ENCODE results near the gene MYOF.
"Not testable (repeated sequence)": the region's sequence is repeated elsewhere in the genome, so short reads cannot be mapped to it uniquely, and the experiment has no call there.

Gene MYOF

DNA sequence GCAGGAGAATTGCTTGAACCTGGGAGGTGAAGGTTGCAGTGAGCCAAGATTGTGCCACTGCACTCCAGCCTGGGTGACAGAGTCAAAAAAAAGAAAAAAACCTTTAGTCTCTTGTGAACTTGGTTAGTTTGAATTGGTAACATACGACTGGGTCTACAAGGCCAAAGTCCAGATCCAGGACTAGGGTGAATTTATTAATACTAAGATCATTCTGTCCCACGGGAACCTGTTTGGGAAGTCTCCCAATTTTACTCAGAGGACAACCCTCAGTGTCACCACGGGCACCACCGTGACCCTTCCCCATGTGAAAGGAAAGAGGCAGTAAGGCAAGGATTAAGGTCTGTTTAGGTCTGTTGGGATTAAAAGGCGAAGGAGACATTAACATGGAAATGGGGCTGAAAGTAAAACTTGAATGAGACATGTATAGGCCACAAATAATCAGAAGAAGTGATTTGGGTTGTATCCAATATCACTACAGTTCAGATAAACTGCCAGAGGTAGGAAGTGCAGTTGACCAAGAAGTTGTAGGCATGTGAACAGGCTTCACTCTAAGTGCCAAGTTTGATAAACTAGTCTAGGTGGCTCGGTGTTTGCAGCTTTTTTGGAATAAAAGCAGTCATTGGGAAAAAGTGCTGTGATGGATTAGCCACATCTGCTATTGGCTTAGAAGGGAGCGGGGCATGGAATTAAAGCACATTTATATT is 30.7 kb downstream of the MYOF start:
- DNase-seq, result no peak

DNA sequence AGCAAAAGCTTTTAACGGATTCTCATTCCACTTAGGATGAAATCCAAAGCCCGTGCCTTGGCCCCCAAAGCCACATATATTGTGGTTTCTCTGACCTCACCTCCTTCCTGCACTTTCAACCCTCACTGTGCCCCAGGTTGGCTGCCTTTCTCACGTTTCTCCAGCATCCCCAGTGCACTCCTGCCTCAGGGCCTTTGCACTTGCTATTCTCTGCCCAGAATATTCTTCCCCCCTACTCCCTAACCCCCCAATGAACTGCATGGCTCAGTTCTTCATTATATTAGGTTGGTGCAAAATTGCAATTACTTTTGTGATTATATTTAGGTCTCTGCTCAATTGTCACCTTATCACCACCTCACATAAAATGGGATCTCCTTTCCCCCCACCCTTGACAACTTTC is 34.2 kb downstream of the MYOF start:
- no peak for DNase-seq

DNA sequence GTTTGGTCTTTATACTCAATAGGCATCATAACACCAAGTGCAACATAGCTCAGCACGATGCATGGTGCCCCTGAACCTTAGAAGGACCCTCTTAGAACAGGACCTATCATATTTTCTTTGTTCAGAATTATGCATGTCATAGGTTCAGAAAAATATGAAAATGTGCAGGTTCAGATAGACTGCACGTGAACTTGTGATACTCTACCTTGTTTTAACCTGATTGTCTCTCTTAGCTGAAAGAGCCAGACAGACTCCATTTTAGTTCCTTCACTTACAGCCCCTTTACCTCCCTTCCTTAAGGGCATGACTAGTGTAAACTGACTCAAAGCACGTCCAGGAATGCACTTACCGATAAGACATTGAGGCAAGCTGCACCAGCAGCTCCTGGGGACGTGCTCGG is 35.1 kb downstream of the MYOF start:
- DNase-seq, result no peak

DNA sequence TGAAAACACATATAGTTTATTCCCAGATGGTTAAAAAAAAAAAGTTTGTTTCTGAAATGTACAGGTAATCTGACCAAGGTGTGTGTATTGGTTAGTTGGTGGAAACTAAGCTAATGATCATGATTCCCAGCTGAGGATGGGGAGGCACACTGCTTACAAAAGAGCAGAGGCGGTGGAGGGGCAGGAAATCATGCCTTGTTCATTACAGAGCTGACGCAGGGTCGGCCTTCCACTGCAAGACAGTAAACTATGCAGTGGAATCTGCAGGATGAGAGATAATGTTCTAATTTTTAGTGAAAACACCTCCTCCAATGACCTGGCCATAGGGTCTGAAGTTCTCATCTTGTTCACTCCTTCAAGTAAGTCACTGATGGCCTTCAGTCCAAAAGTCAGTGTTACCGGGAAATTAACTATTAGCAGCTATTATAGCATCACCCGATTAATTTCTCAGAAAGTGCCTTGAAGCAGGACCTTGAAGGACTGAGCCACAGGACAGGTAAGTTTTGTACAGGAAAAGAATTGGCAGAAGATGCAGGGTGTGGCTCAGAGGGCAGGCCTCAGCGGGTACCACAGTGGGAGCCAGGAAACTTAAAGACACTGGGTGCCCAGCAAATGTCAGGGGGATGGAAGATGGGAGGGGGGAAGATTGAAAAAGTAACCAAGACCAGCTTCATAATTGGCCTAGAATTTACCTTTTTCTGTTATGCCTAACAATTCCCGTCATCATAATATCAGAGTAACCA is 36.0 kb downstream of the MYOF start:
- no peak for DNase-seq

DNA sequence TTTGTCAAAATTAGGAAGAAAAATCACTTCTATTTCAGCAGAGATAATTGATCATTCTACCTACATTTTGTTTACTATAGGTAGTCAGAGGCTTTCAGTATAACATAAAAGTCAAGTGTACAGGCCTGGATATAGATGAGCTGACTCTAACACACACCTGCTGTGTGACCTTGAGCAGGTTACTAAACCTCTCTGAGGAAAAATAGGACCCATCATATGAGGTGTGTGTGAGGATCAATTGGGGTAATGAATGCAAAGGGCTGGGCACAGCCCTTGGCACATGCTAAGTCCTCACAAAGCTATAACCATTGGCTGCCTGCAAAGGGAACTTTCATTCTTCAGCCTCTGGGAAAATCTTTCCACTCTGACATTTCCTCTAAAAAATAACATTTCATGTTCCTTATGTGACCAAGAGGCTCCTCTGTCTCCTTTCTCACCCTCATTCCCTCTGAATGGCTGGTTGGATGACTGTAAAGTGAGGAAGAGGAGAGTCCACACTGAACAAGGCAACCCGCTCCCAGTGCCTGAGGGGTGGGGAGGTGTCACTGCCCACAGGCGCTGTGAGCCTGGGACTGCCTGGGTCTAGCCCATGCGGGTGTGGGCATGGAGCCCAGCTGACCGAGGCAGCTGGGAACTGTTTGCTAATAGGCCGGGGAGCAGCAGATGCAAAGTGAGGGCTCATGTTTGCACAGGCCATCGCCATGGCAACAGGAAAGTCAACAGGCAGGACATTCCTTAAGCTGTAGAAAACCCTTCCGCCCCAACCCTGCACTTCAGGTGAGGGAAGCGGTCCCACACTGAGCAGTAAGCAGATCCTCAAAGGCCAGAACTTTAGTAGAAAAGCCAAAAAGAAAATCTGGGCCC is 36.8 kb downstream of the MYOF start:
- peak; percentile 73 for DNase-seq

DNA sequence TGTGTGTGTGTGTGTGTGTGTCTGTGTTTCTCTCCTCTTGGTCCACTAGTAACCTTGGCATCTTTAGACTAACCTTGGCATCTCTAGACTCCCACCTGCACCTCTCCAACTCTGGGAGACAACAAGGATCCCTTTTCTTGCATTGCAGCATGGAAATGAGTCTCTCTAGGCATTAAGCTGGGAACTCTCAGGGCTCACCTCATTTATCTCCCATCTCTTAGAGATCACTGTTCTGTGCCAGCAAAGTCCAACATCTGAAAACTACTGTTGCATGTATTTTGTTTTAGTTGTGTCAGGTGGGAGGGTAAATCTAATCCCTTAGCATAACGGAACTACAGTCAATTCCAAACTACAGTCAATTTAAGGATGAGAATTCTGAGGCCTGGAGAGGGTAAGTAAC is 38.7 kb downstream of the MYOF start:
- no peak for DNase-seq

DNA sequence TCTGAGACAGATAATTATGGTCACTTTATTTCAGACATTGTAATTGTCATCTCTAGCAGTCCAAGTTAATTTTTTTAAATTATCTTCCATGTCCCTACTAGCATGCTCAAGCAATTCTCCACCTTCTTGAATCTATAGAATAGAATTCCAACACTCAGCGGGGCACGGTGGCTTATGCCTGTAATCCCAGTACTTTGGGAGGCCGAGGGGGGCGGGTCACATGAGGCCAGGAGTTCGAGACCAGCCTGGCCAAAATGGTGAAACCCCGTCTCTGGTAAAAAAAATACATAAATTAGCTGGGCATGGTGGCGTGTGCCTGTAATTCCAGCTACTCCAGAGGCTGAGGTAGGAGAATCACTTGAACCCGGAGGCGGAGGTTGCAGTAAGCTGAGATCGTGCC is 39.4 kb downstream of the MYOF start:
- DNase-seq, result not testable (repeated sequence)

DNA sequence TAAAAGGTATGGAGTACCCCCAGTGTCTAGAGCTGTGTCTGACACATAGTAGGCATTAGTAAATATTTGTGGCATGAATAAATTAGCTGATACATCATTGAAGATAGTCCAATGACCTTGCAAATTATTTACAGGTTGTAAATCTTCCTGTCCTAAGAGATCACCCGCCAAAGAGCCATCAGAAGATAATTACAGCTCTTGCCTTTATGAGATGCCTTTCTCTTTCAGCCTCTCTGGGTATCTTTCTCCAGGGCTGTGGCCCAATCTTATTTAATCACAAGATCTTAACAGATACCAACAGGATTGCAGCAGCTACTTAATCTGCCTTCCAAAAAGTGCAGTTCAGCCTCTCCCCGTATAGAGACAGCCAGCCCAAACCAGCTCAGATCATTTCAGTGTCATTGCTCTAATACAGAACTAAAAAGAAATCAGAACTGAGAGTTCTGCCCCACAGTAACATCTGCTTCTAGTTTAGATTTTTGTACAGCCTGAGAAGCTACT is 41.5 kb downstream of the MYOF start:
- DNase-seq, result peak; percentile 3

DNA sequence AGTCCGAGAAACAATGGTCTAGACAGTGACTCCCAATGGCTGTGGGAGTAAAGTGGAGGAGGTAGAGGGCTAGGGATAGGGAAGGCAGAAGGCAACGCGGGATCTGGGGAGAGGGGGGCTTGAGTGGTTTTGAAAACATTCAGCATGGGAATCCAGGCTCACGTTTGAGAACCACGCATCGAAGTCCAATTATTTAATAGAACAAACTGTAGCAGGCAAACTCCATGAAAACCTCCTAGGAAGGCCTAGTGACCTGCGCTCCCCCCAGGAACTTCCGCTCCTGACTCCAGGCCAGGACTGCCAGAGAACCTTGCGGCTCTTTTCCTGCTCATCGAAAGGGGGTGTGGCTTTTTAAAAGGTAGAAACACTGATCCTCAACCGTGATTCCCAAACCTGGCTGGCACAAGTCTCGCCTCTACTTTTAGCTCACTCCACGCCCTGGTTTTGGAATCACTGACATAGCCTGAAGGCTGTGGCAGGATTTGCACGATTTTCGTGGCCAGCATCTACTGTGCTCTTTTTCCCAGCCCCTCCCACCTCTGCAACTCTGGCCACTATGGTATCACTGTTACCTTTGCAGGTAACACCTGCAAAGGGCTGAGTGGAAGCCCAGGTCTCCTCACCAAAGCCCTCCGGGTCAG is 43.4 kb downstream of the MYOF start:
- peak; percentile 44 for DNase-seq

DNA sequence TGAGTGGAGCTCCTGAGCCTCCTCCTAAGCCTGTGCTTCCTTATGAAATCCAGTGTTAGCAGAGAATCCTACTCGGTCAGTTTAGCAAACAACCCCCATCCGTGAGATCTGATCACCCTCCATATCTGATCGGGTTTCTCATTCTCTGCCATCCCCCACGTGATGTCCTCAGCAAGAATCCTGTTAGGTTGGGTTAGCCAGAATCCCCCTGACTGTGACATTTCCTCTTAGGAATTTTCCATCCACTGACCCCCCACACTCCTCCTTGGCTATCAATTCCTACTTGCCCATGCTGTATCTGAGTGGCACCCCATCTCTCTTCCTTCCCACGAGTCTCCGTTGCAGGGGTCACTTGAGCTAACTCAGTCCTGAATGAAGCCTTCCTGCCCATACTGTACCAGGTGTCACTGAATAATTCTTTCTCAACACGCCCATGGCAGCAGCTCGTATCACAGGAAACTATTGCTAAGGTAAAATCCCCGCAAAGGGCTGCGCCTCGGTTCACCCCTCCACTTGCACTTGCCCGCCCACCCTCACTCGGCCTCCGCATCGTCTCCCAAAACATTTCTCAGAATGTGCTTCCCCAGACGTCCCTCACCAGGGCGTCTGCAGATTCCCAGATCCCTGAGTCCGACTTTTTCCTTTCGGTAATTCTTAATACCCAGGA is 44.1 kb downstream of the MYOF start:
- no peak for DNase-seq

DNA sequence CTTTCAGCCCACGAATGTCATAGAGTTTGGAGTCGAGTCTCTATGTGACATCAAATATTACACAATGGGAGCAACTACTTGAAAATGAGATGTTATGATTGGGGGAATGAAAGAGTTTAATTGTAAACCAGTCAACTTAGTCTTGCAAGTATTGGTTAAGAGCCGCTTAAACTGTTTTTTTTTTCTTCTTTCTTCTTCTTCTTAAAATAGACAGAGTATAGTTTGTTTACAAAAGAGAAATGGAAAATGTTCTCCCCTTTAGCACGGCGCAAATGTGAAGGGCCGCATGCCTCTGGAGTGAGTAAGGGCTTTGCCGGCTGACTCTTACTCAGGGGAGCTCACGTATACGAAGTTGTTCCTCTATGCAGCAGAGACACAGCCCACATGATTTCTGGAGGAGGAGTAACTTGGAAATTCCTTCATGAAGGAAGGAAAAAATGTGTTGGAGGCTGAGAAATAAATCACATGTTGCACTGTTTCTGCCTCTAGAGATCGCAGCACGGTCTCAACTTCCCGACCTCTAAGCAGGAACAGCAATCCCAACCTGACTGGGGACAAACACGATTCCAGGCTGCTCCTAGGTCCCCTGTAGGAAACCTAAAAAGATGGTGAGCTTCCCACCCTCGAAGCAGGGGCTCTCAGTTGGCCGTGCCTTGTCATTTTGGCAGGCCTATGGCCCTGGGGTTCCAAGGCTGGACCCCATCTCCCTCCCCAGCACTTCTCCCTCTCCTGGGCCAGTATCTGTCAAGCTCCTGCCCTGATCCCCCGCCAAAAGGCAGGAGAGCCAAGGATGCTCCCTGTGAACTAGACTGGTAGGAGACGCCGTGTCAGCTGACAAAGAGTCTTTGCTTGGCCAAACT is 44.8 kb downstream of the MYOF start:
- no peak for DNase-seq

DNA sequence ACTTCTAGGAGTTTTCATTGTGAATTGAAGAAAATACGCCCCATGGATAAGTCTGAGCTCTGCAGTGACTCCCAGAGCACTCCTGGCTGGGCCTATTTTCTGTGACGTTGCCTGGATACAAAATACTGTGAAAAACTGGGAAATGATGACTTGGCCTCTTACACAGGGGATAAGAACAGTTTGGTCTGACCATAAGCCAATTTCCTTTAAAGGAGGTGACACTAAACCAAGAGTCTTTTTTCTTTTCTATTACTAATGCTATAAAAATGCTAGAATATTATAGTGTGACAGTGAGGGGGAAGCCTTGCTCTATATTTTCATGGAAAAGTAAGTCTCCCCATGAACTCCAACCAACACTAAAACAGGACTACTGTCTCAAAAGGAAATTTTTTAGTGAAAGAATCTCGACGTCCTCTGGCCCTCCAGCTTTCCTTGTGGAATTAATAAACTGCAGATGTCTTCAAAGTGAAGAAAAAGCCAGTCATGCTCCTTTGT is 45.5 kb downstream of the MYOF start:
- DNase-seq, result no peak

DNA sequence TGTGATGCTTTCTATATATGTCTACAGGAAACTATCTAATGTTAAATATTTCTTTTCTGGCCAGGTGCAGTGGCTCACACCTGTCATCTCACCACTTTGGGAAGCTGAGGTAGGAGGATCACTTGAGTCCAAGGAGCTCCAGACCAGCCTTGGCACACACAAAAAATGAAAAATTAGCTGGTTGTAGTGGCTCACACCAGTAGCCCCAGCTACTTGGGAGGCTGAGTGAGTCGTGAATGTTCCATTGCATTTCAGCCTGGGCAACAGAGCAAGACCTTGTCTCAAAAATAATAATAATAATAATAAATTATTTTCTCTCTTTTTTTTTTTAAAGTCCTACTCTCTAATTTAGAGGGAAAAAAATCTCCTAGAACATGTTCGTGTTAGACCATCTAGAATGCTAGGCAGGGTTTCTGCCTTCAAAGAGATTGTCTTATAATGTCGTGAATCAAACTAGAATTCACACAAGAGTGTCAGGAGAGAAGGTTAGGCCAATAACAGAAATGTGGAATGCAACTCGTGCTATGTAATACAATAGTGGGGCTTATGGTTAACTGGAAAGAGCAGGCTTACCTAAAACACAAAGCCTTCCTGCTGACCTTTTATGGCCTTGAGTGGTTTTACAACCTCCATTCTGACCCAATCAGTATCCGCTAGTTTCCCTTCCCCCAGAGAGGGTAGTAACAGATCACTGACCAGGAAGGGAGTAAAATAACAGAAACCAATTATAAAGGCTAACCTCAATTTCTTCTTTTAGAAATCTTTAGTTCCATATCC is 46.3 kb downstream of the MYOF start:
- DNase-seq, result no peak

DNA sequence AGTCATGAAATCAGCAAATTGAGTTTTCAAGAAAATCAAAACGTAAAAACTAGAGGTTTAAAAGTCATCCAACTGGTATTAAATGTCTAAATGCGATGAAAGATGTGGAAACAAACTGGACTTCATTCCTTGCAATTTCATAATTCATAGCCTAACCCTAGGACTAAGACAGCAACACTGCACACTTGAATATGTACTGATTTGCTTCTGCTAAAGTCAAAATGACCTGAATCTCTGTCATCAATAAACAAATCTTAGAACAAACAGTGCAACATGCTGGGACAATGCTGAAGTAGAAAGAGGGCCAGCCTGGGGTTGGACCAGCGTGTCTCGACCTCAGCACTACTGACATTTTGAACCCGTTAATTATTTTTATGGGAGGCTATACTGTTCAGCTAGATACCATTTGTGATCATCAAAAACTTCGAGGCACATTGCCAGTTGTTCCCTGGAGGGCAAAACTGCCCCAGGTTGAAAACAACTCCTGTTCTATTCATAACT is 47.1 kb downstream of the MYOF start:
- no peak for DNase-seq

DNA sequence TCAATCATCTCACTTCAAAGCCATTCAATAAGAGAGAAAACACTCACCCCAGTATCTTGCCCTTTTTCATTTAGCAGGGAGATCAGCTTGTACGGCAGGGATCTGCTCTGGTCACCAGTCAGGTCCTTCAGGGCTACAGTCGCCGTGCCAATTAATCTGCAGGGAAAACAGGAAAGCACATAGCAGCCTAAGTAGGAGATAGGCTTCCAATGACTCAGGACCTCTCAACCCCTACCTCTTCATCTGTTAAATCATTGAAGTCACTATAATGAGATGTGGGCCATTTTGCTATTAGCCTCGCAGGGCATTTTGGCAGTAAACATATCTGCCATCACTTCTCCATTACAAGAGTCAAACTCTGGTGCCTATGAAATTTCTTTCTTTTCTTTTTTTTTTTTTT is 50.8 kb downstream of the MYOF start:
- DNase-seq, result no peak

DNA sequence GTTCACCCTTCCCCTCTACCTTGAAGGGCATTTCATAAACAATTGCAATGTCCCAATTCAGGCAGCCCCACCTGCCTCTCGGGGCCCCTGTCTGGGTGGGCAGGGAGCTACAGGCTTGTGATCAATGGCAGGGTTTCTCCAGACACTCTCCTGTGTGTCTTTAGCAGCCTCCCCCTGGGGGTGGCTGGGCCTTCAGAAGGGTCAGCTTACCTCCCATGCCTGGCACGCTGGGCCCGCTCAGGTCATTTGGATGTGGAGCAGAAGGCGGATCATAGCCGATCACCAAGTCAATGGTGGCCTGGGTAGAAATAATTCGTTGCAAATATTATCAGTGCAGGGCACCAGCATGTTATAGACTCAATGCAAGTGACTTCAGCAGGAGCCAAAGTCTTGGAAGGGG is 56.3 kb downstream of the MYOF start:
- DNase-seq, result no peak

DNA sequence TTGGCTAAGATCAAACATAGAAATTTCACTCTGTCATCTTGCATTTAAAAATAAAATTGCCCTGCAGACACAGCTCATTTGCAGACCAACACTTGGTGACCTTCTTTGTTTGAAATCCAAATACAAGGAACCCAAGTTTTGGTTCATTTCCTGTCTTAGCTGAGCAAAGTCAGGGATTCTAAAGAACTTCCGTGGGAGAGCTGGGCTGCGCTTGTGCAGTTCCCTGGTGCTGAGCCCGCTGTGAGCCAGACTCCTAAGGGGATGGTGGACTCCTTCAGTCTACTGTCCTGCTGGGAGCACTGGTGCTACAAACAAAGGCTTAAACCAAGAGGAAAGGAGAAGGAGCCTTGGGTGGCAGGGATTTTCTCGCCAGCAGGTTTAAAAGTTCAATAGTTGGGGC is 60.0 kb downstream of the MYOF start:
- no peak for DNase-seq

DNA sequence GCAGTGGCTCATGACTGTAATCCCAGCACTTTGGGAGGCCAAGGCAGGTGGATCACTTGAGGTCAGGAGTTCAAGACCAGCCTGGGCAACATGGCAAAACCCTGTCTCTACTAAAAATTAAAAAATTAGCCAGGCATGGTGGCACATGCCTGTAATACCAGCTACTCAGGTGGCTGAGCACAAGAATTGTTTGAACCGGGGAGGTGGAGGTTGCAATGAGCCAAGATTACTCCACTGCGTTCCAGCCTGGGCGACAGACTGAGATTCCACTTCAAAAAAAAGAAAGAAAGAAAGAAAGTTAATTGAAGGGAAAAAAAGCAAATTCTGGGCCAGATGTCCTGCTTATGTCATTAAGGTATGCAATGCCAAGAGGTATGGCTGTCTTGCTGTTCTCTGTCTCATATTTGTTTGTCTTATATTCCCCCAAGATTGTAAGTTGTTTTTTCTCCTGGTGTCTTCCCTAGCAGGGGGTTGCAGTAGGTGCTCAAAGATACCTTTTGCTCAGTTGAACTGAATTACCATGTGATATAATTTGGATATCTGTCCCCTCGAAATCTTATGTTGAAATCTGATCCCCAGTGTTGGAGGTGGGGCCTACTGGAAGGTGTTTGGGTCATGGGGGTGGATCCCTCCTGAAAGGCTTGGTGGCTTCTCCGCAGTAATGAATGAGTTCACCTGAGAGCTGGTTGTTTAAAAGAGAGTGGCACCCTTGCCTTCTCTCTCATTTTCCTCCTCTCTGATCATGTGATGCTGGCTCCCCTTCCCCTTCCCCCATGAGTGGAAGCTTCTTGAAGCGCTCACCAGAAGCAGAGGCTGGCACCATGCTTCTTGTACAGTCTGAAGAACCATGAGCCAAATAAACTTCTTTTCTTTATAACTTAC is 60.9 kb downstream of the MYOF start:
- DNase-seq, result no peak

DNA sequence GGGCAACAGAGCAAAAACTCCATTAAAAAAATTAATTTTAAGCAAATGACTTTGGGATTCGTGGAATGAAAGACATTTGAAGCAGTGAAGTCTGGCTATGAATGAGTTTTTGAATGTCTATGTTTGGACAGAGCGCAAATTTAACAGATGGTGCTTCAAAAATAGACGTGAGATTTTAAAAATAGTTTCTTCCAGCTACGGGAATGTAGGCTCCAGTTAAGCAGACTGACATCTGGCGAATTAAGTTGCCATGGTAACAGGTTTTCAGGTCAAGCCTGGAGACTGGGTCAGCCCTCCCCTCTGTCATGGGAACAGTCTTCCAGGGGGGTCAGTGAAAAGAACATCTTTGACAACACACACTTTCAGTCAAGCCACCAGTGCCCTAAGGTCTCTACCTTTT is 62.0 kb downstream of the MYOF start:
- no peak for DNase-seq

Data from NCI-H345 (cell line).